Endothelial cell of umbilical vein (primary cell): ENCODE data around the gene FEZF1. TPM values are rescaled to one million over a fixed set of nuclear protein-coding genes. Genes with fewer than 3 reads are reported as not detected.

ENCODE experiments used
- BruUV-seq: library from RNA; stranded (reverse); fragments of 400-500 nt; replicated peaks from 2 replicates; lab custom pipeline; 2021; lab: Mats Ljungman, UMichigan
- CTCF ChIA-PET: fragments of 300-600, 350-600 bp; sonication (Branson Sonifier 250); formaldehyde crosslinking; loops from one replicate; lab custom pipeline; 2021; ENCODE audit warnings: antibody characterized with exemption, inconsistent platforms; lab: Charles Lee
- POLR2A ChIA-PET: fragments of 300-600, 350-600 bp; sonication (Branson Sonifier 250); formaldehyde crosslinking; loops from one replicate; lab custom pipeline; 2021; ENCODE audit warnings: antibody characterized with exemption, inconsistent platforms; lab: Charles Lee
- DNase-seq: peaks from one replicate; pipeline ENCODE4 v3.0.0-alpha.2; 2011; ENCODE audit warnings: low read depth, low spot score
- FAIRE-seq: peaks from 2 replicates; lab custom pipeline; 2011; peaks lifted over from hg19 to GRCh38; lab: Jason Lieb, UNC
- H2AFZ ChIP-seq: 2 replicates; pipeline ENCODE4 v1.6.0; 2012; ENCODE audit warnings: low read depth, low read length, control low read depth, inconsistent platforms
- H3K27ac ChIP-seq: 2 replicates; pipeline ENCODE4 v1.5.1; 2011; ENCODE audit warnings: low read depth, mild to moderate bottlenecking, control low read depth, low read length, moderate library complexity; ENCODE audit not compliant: insufficient read depth
- H3K27me3 ChIP-seq, 2 experiments: 2 replicates each; pipeline versions ENCODE4 v1.6.0 to v1.6.1; 2011; ENCODE audit warnings: low read length in 2 of 2, mixed read lengths in 1 of 2; ENCODE audit not compliant: control insufficient read depth in 2 of 2, insufficient read depth in 2 of 2
- H3K36me3 ChIP-seq, 2 experiments: 2 replicates in 1 of 2; 3 replicates in 1 of 2; pipeline ENCODE4 v1.5.1; 2011; ENCODE audit warnings: low read length in 2 of 2, mild to moderate bottlenecking in 1 of 2, moderate library complexity in 1 of 2; ENCODE audit not compliant: control insufficient read depth in 2 of 2, insufficient read depth in 2 of 2; ENCODE audit errors: extremely low read depth in 1 of 2
- H3K4me1 ChIP-seq: 3 replicates; pipeline ENCODE4 v1.5.1; 2011; ENCODE audit warnings: mild to moderate bottlenecking, low read length; ENCODE audit not compliant: control insufficient read depth, insufficient read depth; ENCODE audit errors: extremely low read depth
- H3K4me2 ChIP-seq: 2 replicates; pipeline ENCODE4 v1.6.1; 2011; ENCODE audit warnings: low read length, control low read depth, mixed read lengths; ENCODE audit not compliant: insufficient read depth
- H3K4me3 ChIP-seq, 3 experiments: fragments of 200-600 bp in 1 of 3; sonication (generic), shearing (Covaris generic) in 1 of 3; replicated peaks in 1 of 3; 2 replicates each; pipeline ENCODE4 v1.5.1; 2011 to 2016; ENCODE audit warnings: control low read depth in 3 of 3, low read length in 3 of 3, mild to moderate bottlenecking in 2 of 3, inconsistent platforms in 1 of 3, low read depth in 1 of 3, moderate library complexity in 1 of 3; ENCODE audit not compliant: insufficient read depth in 1 of 3
- H3K79me2 ChIP-seq: 2 replicates; pipeline ENCODE4 v1.6.0; 2012; ENCODE audit warnings: low read length, inconsistent platforms; ENCODE audit not compliant: control insufficient read depth, insufficient read depth
- H3K9ac ChIP-seq: replicated peaks from 2 replicates; pipeline ENCODE3; 2011; ENCODE audit warnings: low read length, control low read depth; ENCODE audit not compliant: insufficient read depth; ENCODE audit errors: extremely low read depth
- H3K9me1 ChIP-seq: replicated peaks from 3 replicates; pipeline ENCODE4 v1.6.0; 2011; ENCODE audit warnings: mild to moderate bottlenecking, low read length; ENCODE audit not compliant: control insufficient read depth, insufficient read depth; ENCODE audit errors: extremely low read depth
- H3K9me3 ChIP-seq: replicated peaks from 2 replicates; pipeline ENCODE4 v1.5.1; 2012; ENCODE audit warnings: low read length, inconsistent platforms; ENCODE audit not compliant: control insufficient read depth, insufficient read depth
- H4K20me1 ChIP-seq: replicated peaks from 2 replicates; pipeline ENCODE3; 2011; ENCODE audit warnings: mild to moderate bottlenecking, low read length; ENCODE audit not compliant: control insufficient read depth, insufficient read depth; ENCODE audit errors: extremely low read depth
- CTCF ChIP-seq, 2 donors: IDR thresholded peaks; 1 replicate in 1 of 2; 2 replicates in 1 of 2; pipeline ENCODE4 v1.5.1; 2011; ENCODE audit warnings: low read length in 2 of 2, mild to moderate bottlenecking in 2 of 2, moderate library complexity in 2 of 2, control low read depth in 1 of 2, inconsistent platforms in 1 of 2, low read depth in 1 of 2; ENCODE audit not compliant: insufficient read depth in 1 of 2; ENCODE audit errors: extremely low read depth in 1 of 2
- EZH2 ChIP-seq: IDR thresholded peaks from 2 replicates; pipeline ENCODE4 v1.6.1; 2012; ENCODE audit warnings: borderline replicate concordance, low read depth, mild to moderate bottlenecking, moderate library complexity, low read length, inconsistent platforms; ENCODE audit not compliant: severe bottlenecking
- FOS ChIP-seq: IDR thresholded peaks from 2 replicates; pipeline ENCODE4 v1.6.1; 2011; ENCODE audit warnings: mild to moderate bottlenecking, low read length, moderate library complexity, borderline replicate concordance; ENCODE audit not compliant: insufficient read depth
- JUN ChIP-seq: IDR thresholded peaks from 2 replicates; pipeline ENCODE4 v1.6.1; 2011; ENCODE audit warnings: borderline replicate concordance, low read depth; ENCODE audit not compliant: insufficient read length, insufficient read depth
- MAX ChIP-seq: IDR thresholded peaks from 2 replicates; pipeline ENCODE4 v1.6.1; 2011; ENCODE audit not compliant: insufficient read depth, insufficient read length
- POLR2A ChIP-seq: IDR thresholded peaks from 2 replicates; pipeline ENCODE4 v1.6.1; 2012; ENCODE audit warnings: low read depth, mild to moderate bottlenecking, control low read depth, low read length
- POLR2AphosphoS5 ChIP-seq: IDR thresholded peaks from 2 replicates; pipeline ENCODE4 v1.6.1; 2012; ENCODE audit warnings: low read depth, mild to moderate bottlenecking, control low read depth, low read length, moderate library complexity; ENCODE audit not compliant: insufficient read depth
- dilution Hi-C: fragments of 300-500 bp; cut with MboI; formaldehyde crosslinking; loops from one replicate; pipeline ENCODE4 v1.15.0; 2019; ENCODE audit warnings: low sequenced_read_pairs; ENCODE audit not compliant: extremely low pct_ligation_motif_present
- intact Hi-C: fragments of 100-400 bp; cut with micrococcal nuclease; formaldehyde crosslinking; loops from one replicate; pipeline ENCODE4 v1.10.0; 2022
- polyA plus RNA-seq, 4 experiments: library from polyadenylated mRNA; depleted of rRNA in 3 of 4; stranded (reverse) in 3 of 4; unstranded in 1 of 4; fragments of >200 nt; gene quantifications; 2 replicates each; pipeline versions ENCODE4 v1.2.1 to v1.2.3, GENCODE V29; 2011 to 2012; ENCODE audit warnings: missing spikeins in 1 of 4
- total RNA-seq: library from RNA; stranded (reverse); gene quantifications from 2 replicates; pipeline ENCODE4 v1.2.3, GENCODE V29; 2021

The FEZF1 gene
- total and polyA plus RNA-seq, 2 donors (not counting 3 experiments of a cell fraction or from before 2014, with no cell fraction given), result not detected

DNA sequence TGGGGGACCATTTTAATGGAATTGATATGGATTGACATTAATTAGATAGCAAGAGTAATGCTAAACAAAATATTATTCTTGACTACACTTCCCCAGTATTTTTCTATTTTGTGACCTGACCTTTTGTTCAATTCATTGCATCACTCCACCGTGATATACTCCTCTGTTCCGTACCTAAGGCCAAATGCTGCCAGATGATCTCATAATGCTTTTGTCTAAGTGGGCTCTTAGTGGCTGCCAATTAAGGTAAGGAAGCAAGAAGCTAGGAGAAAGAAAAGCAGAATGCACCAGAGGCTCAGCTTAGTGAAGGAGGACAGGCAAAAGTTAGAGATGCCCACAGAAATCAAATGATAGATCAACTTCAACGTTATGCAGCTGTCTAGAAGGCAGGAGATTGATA, 36.4 kb downstream of the FEZF1 start:
- Histone ChIP-seq H2AFZ (no peak overlapping the region), H3K9me1 (no peaks in the 10 kb centered on the region), H3K79me2 (no peaks in the 10 kb centered on the region), H4K20me1 (no peaks in the 10 kb centered on the region), H3K36me3 (no peaks in the 10 kb centered on the region), H3K27me3 (no peaks in the 10 kb centered on the region), H3K4me3 (no peak overlapping the region), H3K9me3 (no peaks in the 10 kb centered on the region), H3K27ac (no peak overlapping the region), H3K4me2 (no peak overlapping the region), H3K9ac (no peak overlapping the region), H3K4me1 (no peaks in the 10 kb centered on the region)
- CTCF ChIA-PET, result no interaction called here
- dilution Hi-C loops, result no loop called here
- TF ChIP-seq EZH2 (no peak), POLR2A (no peak), FOS (no peak), POLR2AphosphoS5 (no peak), CTCF (IDR thresholded peaks at IDR 0.05; ENCODE audit: extremely low read depth in 1 of 2, insufficient read depth in 1 of 2, low read depth in 1 of 2, low read length in 2 of 2) (no peak), JUN (no peak), MAX (no peak)
- intact Hi-C loops, result no loop called here
- BruUV-seq, result no TSS peak
- no peak for FAIRE-seq
- POLR2A ChIA-PET, result no interaction called here
- no peak for DNase-seq
